K562 (cell line): ENCODE data around the gene RTL10. TPM values are rescaled to one million over a fixed set of nuclear protein-coding genes. Genes with fewer than 3 reads are reported as not detected.

Experiments used
- ATF1 ChIP-seq, 2 experiments: fragments of 450-650 bp in 1 of 2; IDR thresholded peaks; 2 replicates each; pipeline ENCODE4 v1.6.1; 2016; ENCODE audit warnings: missing compliant biosample characterization in 1 of 2, missing genetic modification characterization in 1 of 2
- CEBPZ ChIP-seq: fragments of 150-350 bp; IDR thresholded peaks from 2 replicates; pipeline ENCODE4 v1.6.1; 2014; ENCODE audit warnings: low read depth, mild to moderate bottlenecking, low read length, borderline replicate concordance
- FOXO4 ChIP-seq: fragments of 450-650 bp; formaldehyde crosslinking; IDR thresholded peaks from 2 replicates; pipeline ENCODE4 v1.4.0; 2020; ENCODE audit warnings: mild to moderate bottlenecking, moderate library complexity
- FOXP1 ChIP-seq: sonication (generic); formaldehyde crosslinking; IDR thresholded peaks from 2 replicates; pipeline ENCODE4 v1.8.0; 2022; ENCODE audit warnings: mild to moderate bottlenecking, missing genetic modification reagents
- KDM2B ChIP-seq: fragments of 250-450 bp; sonication (Bioruptor Pico); IDR thresholded peaks from 2 replicates; pipeline ENCODE4 v1.8.0; 2021; ENCODE audit warnings: mild to moderate bottlenecking, moderate library complexity
- MEF2A ChIP-seq: IDR thresholded peaks from 2 replicates; pipeline ENCODE4 v1.6.1; 2011; ENCODE audit warnings: low read depth, mild to moderate bottlenecking, low read length, moderate library complexity; ENCODE audit not compliant: control insufficient read depth
- PHB ChIP-seq: fragments of 250-450 bp; sonication (Bioruptor Pico); IDR thresholded peaks from 2 replicates; pipeline ENCODE4 v1.5.0; 2021
- RUNX1 ChIP-seq: sonication (generic); IDR thresholded peaks from 2 replicates; pipeline ENCODE4 v1.6.1; 2016; ENCODE audit warnings: antibody characterized with exemption, low read depth
- SETDB1 ChIP-seq: IDR thresholded peaks from one replicate; pipeline ENCODE4 v1.6.1; 2012; ENCODE audit warnings: low read length, control low read depth, inconsistent platforms
- SOX6 ChIP-seq: fragments of 450-650 bp; IDR thresholded peaks from 2 replicates; pipeline ENCODE4 v1.6.1; 2014; ENCODE audit warnings: mild to moderate bottlenecking
- ZC3H11A ChIP-seq: IDR thresholded peaks from 2 replicates; pipeline ENCODE4 v1.6.1; 2012; ENCODE audit warnings: low read depth, low read length, improper control_type of control experiment
- ZNF407 ChIP-seq: fragments of 450-650 bp; IDR thresholded peaks from 2 replicates; pipeline ENCODE4 v1.6.1; 2016; ENCODE audit warnings: low read depth
- ZNF445 ChIP-seq: fragments of 250-450 bp; sonication (Bioruptor Pico); IDR thresholded peaks from 2 replicates; pipeline ENCODE4 v1.4.0; 2020; ENCODE audit warnings: low read depth, mild to moderate bottlenecking, moderate library complexity
- polyA plus RNA-seq, 8 experiments: library from polyadenylated mRNA; depleted of rRNA in 4 of 8; stranded (reverse) in 5 of 8; unstranded in 3 of 8; fragments of >200 nt; fragmentation: Nextera tagmentation in 2 of 8; fragmentation: Illumina TruSeq in 1 of 8; extraction: Ambion mirVana in 2 of 8; extraction: Trizol in 1 of 8; gene quantifications; 2 replicates each; pipeline versions ENCODE4 v1.2.1 to v1.2.3, GENCODE V29; 2011 to 2014; ENCODE audit warnings: inconsistent platforms in 1 of 8, missing spikeins in 1 of 8
- total RNA-seq, 7 experiments: library from RNA; depleted of rRNA in 6 of 7; stranded (reverse); fragments of >200 nt in 6 of 7; fragmentation: Illumina TruSeq in 2 of 7; extraction: Trizol in 2 of 7; gene quantifications; 2 replicates each; pipeline versions ENCODE4 v1.2.1 to v1.2.3, GENCODE V29; 2011 to 2021; ENCODE audit warnings: low replicate concordance in 1 of 7

RTL10 gene
- total and polyA plus RNA-seq, 9 of the 15 experiments (the other 6 are each of a cell fraction or from before 2014, with no cell fraction given): 19.8 to 75.5 (median 32.5) TPM

GRCh38 chr22:19891317-19892256 lies 36.9 kb upstream of the RTL10 start (continued):
- TF ChIP-seq CEBPZ (no peak), ZC3H11A (peak; percentile 87), SETDB1 (peak; percentile 8), PHB (peak; percentile 95; the same call in 1 of the 2 replicates), ZNF445 (CRISPR knock-in tag) (peak; percentile 56; the same call in 1 of the 2 replicates), FOXO4 (CRISPR knock-in tag) (peak; percentile 36; the same call in 1 of the 2 replicates), RUNX1 (no peak), MEF2A (peak; percentile 78), KDM2B (CRISPR knock-in tag) (peak; percentile 26; the same call in 1 of the 2 replicates), ATF1 (CRISPR knock-in tag; IDR thresholded peaks at IDR 0.05) (no peak), ATF1 (tag; IDR thresholded peaks at IDR 0.05) (peak; percentile 85), ZNF407 (no peak; the same call in 1 of the 2 replicates), FOXP1 (CRISPR knock-in tag) (no peak), SOX6 (peak; percentile 100)
